Endodermal cell (in vitro differentiated cells): Measurements from ENCODE around the gene MERTK. TPM values are rescaled to one million over a fixed set of nuclear protein-coding genes. Genes with fewer than 3 reads are reported as not detected.
A peak's percentile ranks its signal among the peaks of the same experiment; 100 is the strongest.

ENCODE experiments used
- DNase-seq: peaks from one replicate; pipeline ENCODE4 v3.0.0-alpha.2; 2017
- H3K27ac ChIP-seq: 2 replicates; pipeline ENCODE4 v1.5.1; 2013; ENCODE audit warnings: mild to moderate bottlenecking, low read depth, low read length, moderate library complexity
- H3K27me3 ChIP-seq: 2 replicates; pipeline ENCODE4 v1.6.1; 2013; ENCODE audit warnings: mild to moderate bottlenecking, low read length, moderate library complexity; ENCODE audit not compliant: insufficient read depth, control insufficient read depth, poor library complexity, severe bottlenecking
- H3K36me3 ChIP-seq: 2 replicates; pipeline ENCODE4 v1.7.0; 2013; ENCODE audit warnings: mild to moderate bottlenecking, low read length, moderate library complexity; ENCODE audit not compliant: control insufficient read depth, insufficient read depth
- H3K4me1 ChIP-seq: one replicate; pipeline ENCODE4 v1.7.0; 2013; ENCODE audit warnings: low read length; ENCODE audit not compliant: control insufficient read depth, insufficient read depth
- H3K4me3 ChIP-seq: 2 replicates; pipeline ENCODE4 v1.5.1; 2013; ENCODE audit warnings: mild to moderate bottlenecking, low read length, moderate library complexity
- H3K9ac ChIP-seq: 2 replicates; pipeline ENCODE4 v1.6.1; 2013; ENCODE audit warnings: mild to moderate bottlenecking, low read length, moderate library complexity; ENCODE audit not compliant: poor library complexity, severe bottlenecking; ENCODE audit errors: extremely low read depth
- H3K9me3 ChIP-seq: 2 replicates; pipeline ENCODE4 v1.6.1; 2013; ENCODE audit warnings: mild to moderate bottlenecking, low read length, moderate library complexity; ENCODE audit not compliant: control insufficient read depth
- H3K27ac Mint-ChIP-seq: 2 replicates; pipeline ENCODE4 v1.8.0; 2020; ENCODE audit warnings: mixed read lengths
- H3K27me3 Mint-ChIP-seq: 2 replicates; pipeline ENCODE4 v1.8.0; 2021; ENCODE audit warnings: mild to moderate bottlenecking, mixed read lengths; ENCODE audit not compliant: insufficient read depth
- H3K36me3 Mint-ChIP-seq: 2 replicates; pipeline ENCODE4 v1.8.0; 2020; ENCODE audit warnings: low read depth, mixed read lengths
- H3K4me1 Mint-ChIP-seq: 2 replicates; pipeline ENCODE4 v1.8.0; 2020; ENCODE audit warnings: mixed read lengths
- H3K4me3 Mint-ChIP-seq: 2 replicates; pipeline ENCODE4 v1.8.0; 2020; ENCODE audit warnings: mild to moderate bottlenecking, moderate library complexity, mixed read lengths
- H3K9me3 Mint-ChIP-seq: 2 replicates; pipeline ENCODE4 v1.8.0; 2020; ENCODE audit warnings: mild to moderate bottlenecking, mixed read lengths
- WGBS, 2 experiments: methylation state at CpG; one replicate each; pipeline versions ENCODE4 v1.1.5 to v1.1.7; 2013; ENCODE audit warnings: missing lambda C conversion rate in 2 of 2, mixed read lengths in 1 of 2; ENCODE audit not compliant: insufficient coverage in 1 of 2, insufficient read length in 1 of 2; 5-methylcytosine and 5-hydroxymethylcytosine counted together
- total RNA-seq, 2 donors: library from RNA; stranded (reverse); fragmentation: NEBNext Ultra II Directional in 1 of 2; extraction: Animal tissue kit (Norgen Biotek cat#: 25700) in 1 of 2; gene quantifications; 2 replicates in 1 of 2; 3 replicates in 1 of 2; pipeline ENCODE4 v1.2.1, GENCODE V29; 2021
- TF ChIP-seq, protein P1 (sequence below): fragments of 200-600 bp; sonication (generic); conservative IDR thresholded peaks from 2 replicates; pipeline ENCODE4 v1.5.0; 2021; ENCODE audit warnings: antibody characterized with exemption, mild to moderate bottlenecking

The MERTK gene
- total RNA-seq, 2 donors from 2014 or later: 22.3 to 36.6 TPM

DNA sequence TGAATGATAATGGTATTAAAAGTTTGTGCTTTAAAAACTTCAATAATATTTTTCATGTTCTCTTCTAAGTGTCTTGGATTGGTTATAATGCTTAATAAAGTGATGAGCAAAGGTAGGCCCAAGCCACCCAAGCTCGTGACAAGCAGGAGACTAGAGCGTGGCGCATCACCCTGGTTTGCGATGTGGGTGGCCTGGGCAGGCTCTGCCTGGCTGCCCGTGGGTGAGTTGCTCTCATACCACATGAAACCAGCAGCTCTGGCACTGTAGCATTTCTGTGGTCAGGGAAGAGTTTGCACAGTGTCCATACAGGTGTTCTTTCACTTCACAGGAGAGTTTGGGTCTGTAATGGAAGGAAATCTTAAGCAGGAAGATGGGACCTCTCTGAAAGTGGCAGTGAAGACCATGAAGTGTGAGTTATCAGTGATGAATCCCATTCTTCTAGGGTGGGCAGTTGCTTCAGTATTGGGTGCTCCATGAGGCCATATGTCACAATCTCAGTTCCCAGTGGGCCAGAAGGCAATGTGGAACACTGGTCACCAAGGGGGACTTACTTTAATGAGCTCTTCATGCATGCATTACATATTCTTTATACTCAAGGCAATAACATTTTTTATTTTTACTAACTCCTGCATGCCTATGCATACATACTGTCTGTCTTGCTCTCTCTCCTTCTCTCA, 105.3 kb downstream of the MERTK start:
- H3K36me3 ChIP-seq: peaks cover 83% of the 10 kb centered on the region
- no peaks in the 10 kb centered on the region for H3K27me3 ChIP-seq
- no peak for DNase-seq
- Mint-ChIP-seq H3K27me3 (no peaks in the 10 kb centered on the region), H3K36me3 (peaks cover 65% of the 10 kb centered on the region), H3K4me1 (no peaks in the 10 kb centered on the region), H3K27ac (no peak overlapping the region), H3K9me3 (no peaks in the 10 kb centered on the region), H3K4me3 (no peak overlapping the region)
- H3K4me1 ChIP-seq: no peaks in the 10 kb centered on the region
- no peak overlapping the region for H3K9ac ChIP-seq
- H3K9me3 ChIP-seq: no peaks in the 10 kb centered on the region
- no peak overlapping the region for H3K4me3 ChIP-seq
- 40 to 88% methylated on average over 1 to 5 of the region's 5 CpGs for WGBS, 2 experiments
- no peak overlapping the region for H3K27ac ChIP-seq
- TF ChIP-seq, protein P1, sequence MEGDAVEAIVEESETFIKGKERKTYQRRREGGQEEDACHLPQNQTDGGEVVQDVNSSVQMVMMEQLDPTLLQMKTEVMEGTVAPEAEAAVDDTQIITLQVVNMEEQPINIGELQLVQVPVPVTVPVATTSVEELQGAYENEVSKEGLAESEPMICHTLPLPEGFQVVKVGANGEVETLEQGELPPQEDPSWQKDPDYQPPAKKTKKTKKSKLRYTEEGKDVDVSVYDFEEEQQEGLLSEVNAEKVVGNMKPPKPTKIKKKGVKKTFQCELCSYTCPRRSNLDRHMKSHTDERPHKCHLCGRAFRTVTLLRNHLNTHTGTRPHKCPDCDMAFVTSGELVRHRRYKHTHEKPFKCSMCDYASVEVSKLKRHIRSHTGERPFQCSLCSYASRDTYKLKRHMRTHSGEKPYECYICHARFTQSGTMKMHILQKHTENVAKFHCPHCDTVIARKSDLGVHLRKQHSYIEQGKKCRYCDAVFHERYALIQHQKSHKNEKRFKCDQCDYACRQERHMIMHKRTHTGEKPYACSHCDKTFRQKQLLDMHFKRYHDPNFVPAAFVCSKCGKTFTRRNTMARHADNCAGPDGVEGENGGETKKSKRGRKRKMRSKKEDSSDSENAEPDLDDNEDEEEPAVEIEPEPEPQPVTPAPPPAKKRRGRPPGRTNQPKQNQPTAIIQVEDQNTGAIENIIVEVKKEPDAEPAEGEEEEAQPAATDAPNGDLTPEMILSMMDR: no peak

DNA sequence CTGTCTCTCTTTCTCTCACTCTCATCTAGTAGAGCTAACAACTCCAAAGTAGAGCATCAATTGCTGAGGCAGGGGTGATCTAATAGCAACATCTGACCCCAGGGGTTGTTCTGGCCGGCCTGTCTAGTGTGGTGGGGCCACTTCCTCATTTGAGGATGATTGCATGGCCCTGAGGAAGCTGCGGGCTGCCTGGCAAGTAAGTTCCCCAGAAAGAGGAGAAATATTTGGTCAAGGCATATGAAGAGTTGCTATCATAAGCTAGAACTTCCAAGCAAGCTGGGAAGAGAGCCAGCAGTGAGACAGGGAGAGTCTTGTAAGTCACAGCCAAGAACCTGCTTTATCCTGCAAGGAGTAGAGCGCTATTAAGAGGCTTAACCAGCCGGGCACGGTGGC, 105.8 kb downstream of the MERTK start:
- H3K9me3 ChIP-seq: no peaks in the 10 kb centered on the region
- DNase-seq: no peak
- no peak overlapping the region for H3K4me3 Mint-ChIP-seq
- H3K4me1 ChIP-seq: no peaks in the 10 kb centered on the region
- no peak overlapping the region for H3K4me3 ChIP-seq
- H3K9me3 Mint-ChIP-seq: no peaks in the 10 kb centered on the region
- peaks cover 65% of the 10 kb centered on the region for H3K36me3 Mint-ChIP-seq
- H3K27ac ChIP-seq: no peak overlapping the region
- TF ChIP-seq, protein P1: no peak
- H3K27me3 Mint-ChIP-seq: no peaks in the 10 kb centered on the region
- H3K27ac Mint-ChIP-seq: no peak overlapping the region
- H3K27me3 ChIP-seq: no peaks in the 10 kb centered on the region
- H3K4me1 Mint-ChIP-seq: no peaks in the 10 kb centered on the region
- WGBS, 2 experiments: 94 to 96% methylated on average over 5 of the region's 5 CpGs
- no peak overlapping the region for H3K9ac ChIP-seq
- peaks cover 88% of the 10 kb centered on the region for H3K36me3 ChIP-seq

DNA sequence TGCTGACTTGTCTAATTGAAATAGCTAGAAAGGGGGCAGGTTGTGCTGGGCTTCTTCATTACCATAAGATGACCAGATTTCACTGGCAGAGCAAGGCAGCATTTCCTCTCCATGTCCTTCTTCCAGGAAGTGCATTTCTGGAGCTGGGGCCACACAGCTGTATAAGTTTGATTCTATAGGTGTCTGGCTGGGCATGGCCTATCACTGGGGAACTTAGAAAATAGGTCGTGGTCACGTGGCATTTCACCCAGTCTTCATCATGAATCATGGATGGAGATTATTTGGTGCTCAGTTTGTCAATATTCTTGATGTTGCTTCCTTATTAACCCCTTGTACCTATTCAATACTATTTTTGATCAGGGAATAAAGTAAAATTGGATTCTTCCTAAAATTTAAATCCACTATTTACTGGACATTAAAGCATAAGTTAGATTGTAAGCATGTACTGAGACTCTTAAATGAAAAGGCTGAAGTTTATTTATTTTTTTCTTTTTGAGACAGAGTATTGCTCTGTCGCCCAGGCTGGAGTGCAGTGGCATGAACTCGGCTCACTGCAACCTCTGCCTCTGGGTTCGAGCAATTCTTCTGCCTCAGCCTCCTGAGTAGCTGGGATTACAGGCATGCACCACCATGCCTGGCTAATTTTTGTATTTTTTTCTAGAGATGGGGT, 107.1 kb downstream of the MERTK start:
- peaks cover 88% of the 10 kb centered on the region for H3K36me3 ChIP-seq

More for the DNA sequence above, 107.1 kb downstream of the MERTK start:
- H3K27me3 ChIP-seq: no peaks in the 10 kb centered on the region
- no peaks in the 10 kb centered on the region for H3K9me3 Mint-ChIP-seq
- no peak overlapping the region for H3K4me3 Mint-ChIP-seq
- H3K4me1 Mint-ChIP-seq: no peaks in the 10 kb centered on the region
- H3K27me3 Mint-ChIP-seq: no peaks in the 10 kb centered on the region
- H3K4me3 ChIP-seq: no peak overlapping the region
- no peak for DNase-seq
- 90 to 98% methylated on average over 5 of the region's 5 CpGs for WGBS, 2 experiments
- H3K9me3 ChIP-seq: no peaks in the 10 kb centered on the region
- no peaks in the 10 kb centered on the region for H3K4me1 ChIP-seq
- TF ChIP-seq, protein P1: no peak
- H3K36me3 Mint-ChIP-seq: peaks cover 60% of the 10 kb centered on the region
- no peak overlapping the region for H3K27ac ChIP-seq
- H3K9ac ChIP-seq: no peak overlapping the region
- peak overlapping the region; percentile 21 for H3K27ac Mint-ChIP-seq
